Activated CD4-positive, alpha-beta T cell treated with anti-CD3 and anti-CD28 coated beads, Interleukin-2, Interleukin-4, amounts not matched to agents 100 ng/mL and 50 ng/mL, durations not matched to agents 16 hours and 8 hours (primary cell): ENCODE results near the gene GCC2.
"Not testable (repeated sequence)": the region's sequence is repeated elsewhere in the genome, so short reads cannot be mapped to it uniquely, and the experiment has no call there.

Experiments used
- DNase-seq: peaks from one replicate; pipeline ENCODE4 v3.0.0-alpha.2; 2020; ENCODE audit warnings: low spot score

GCC2 gene

DNA sequence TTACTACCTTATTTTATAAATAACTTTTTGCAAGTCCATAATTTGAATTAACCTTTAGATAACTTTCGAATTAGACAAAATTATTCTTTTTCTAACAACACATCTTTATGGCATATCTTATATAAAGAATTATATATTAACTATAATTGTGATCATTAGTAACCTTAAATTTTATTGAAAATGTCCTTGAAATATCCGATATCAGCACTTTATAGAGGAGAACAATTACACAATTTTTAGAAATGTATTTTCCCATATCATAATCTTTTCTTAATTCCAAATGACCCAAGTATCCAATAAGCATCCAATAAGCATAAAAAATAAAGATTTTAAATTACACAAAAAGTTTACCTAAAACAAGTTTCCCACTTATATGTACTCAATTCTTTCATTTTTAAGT lies 7.3 kb upstream of the GCC2 start:
- no peak for DNase-seq

DNA sequence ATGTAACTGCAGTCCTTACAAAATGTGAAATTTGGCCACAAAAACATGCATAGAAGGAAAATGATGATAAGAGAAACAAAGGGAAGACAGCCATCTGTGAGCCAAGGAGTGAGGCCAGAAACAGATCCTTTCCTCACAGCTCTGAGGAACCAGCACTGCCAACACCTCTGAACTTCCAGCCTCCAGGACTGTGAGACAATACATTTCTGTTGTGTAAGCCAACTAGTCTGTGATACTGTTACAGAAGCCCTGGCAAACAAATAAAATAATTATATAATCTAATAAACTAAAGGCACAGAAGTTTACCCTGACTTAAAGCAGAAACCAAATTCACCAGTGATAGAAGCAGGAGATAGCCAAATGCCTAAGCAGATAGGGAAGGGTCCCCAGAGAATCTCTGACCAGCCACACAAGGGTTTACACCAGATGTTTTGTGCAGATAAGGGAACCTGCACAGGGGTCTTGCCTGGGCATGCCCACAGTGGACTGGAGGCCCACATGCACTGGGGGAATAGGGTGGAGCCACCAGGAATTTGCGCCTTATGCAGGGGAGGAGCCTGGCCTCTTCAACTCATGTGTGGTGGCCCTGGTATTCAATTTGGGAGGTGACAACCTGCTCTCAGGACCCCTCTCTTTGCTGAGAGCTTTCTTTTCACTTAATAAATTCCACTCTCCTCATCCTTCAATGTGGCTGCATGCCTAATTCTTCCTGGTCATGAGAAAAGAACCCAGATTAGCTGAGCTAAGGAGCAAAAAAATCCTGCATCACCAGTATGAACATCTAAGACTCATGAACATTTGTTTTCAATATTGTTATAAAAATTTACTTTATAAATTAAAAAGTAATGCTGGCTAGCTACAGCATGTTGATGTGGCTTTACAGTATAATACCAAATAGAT lies 3.8 kb upstream of the GCC2 start:
- DNase-seq, result no peak

DNA sequence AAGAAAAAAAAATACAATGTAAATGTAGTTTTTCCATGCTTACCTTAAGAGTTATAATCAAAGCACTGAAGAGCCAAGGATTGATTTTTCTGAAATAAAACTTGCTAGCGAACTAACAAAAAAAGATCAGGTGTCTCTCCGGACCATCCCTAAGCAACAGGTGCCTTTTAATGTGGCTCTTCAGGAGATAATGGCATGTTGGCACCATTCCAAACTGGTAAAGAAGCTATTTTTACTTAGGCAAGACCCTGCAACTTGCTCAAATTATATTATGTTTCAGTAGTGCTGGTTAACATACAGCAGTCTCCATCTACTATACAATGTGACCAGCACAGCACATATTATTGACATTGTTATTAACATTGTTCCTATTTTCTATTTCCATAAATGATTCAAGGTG lies 2.3 kb upstream of the GCC2 start:
- DNase-seq, result no peak

DNA sequence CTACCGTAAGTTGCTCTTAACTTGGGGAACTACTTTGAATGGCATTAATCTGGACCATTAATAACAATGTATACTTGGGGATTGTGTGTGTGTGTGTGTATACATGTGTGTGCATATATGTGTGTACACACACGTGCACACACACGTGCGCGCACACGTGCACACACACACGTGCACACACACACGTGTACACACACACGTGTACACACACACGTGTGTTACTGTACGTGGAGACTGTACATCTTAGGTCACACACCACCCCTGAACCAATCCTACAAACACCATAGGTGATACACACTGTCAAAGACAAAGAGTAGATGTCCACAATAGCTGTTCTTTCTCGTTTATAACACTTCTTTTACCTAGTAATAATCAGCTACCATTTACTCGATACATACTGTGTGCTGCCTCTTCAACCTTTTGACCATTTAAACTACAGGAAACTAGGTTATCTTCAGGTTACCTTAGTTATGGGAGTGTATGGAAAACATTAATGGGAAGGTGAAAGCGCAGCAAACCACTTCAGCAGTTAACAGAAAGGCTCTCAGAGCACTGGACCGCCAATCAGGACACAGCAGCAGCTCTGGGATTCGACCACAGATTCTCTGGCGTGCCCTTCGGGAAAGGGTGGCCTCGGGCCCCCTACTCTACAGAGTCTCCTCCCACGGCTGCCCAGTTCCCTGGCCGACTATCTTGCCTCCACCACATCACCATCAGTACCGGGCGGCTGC lies 894 bp upstream of the GCC2 start:
- DNase-seq, result no peak

DNA sequence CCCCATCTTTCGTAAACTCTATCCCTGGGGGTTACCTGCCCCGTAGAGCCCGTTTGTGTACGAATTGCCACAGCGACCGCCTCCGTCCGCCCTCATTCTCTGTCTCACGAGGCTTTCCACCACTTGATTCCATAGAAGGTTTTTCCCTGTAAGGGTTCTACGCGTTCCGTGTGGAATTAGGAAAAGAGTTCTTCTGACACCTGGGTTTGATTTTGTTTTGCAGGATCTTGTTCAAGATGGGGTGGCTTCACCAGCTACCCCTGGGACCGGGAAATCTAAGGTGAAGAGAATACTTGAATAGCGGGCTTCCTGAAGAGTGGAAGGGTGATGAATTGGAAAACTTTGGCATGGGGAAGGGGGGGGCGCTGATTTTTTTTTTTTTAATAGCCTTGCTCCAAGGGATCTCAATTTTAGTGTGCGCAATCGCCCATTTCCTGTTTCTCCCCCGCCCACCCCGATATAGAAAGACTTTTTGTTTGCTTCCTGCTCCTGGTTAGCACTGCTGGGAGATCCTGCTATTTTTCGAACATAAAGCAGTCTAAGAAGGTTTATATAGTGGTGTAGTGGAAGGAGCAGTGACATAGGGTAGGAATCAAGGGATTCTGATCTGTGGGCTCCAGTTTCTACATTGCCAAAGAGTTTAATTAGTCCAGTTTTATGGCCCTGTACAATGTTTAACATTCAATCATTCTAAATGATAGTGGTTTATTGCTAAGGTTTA lies 564 bp downstream of the GCC2 start:
- DNase-seq, result peak; percentile 5

DNA sequence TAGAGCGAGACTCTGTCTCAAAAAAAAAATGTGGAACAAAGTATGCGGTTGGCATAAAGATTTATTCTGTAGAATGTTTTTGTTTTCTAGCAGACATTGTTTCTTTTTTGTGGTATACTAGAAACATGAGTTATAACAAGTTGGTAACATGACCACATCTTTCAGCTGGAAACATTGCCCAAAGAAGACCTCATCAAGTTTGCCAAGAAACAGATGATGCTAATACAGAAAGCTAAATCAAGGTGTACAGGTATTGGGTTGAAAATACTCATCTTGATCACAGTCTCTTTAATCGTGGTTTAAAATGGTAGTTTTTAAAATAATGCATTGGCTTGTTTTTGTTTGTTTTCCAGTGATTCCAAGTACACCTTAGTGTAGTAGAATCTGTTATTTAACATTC lies 1.9 kb downstream of the GCC2 start:
- DNase-seq, result no peak

DNA sequence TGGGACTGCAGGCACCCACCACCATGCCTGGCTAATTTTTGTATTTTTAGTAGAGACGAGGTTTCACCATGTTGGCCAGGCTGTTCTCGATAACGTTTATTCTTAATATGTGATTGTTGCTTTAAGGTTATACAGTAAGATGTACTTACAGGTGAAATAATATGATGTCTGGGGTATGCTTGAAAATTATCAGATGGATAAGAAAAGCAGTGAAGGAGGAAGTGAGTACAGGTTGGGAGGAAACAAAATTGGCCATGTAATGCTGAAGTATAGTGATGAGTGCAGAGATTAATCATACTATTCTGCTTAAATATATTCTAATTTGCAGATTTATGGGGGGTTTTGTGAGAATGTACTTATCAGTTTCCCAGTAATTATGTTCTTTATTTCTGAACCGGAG lies 3.0 kb downstream of the GCC2 start:
- no peak for DNase-seq

DNA sequence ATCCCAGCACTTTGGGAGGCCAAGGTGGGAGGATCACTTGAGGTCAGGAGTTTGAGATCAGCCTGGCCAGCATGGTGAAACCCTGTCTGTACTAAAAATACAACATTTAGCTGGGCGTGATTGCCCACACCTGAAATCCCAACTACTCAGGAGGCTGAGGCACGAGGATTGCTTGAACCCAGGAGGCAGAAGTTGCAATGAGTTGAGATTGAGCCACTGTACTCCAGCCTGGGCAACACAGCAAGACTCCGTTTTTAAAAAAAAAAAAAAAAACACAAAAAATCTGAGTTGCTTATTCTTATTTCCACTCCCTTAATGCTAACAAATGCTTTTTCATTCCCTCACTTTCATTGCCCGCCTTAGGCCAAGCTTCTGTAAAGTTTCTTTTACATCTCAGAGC lies 4.5 kb downstream of the GCC2 start:
- DNase-seq, result not testable (repeated sequence)

DNA sequence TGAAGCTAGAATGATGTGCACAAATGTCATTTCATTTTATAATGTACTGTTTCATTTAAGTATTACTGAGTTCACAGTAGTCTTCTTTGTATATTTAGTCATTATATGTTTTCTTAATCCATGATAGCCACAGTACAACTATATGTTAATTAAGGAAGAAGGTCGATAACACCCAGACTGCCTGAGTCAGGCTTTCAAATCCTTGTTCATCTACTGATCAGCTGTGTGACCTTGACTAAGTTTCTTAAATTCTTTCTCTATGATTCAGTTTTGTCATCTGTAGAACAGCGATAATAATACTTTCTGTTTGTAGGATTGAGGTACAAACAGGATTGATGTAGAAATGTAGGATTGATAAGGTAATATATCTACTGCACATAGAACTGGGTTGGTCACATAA lies 5.4 kb downstream of the GCC2 start:
- no peak for DNase-seq

DNA sequence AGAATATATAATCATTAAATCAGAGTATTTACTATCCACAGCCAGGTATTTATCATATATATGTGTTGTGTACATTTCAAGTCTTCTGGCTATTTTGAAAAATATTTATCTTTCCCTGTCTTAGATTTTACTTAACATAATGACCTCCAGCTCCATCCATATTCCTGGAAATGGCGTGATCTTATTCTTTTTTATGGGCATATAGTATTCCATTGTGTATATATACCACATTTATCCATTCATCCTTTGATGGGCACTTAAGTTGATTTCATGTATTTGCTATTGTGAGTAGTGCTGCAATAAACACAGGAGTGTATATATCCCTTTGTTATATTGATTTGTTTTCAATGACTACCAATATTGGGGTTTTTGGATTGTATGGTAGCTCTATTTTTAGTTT lies 6.6 kb downstream of the GCC2 start:
- DNase-seq, result no peak

DNA sequence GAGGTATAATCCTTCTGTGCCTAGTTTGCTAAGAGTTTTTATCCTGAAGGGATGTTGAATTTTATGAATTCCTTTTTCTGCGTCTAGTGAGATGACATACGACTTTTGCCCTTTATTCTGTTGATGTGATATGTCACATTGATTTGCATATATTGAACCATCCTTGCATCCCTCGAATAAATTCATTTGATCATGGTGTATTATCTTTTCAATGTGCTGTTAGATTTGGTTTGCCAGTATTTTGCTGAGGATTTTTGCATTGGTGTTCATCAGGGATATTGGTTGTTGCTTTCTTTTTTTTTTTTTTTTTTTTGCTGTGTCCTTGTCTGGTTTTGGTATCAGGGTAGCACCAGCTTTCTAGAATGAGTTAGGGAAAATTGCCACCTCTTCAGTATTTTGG lies 9.1 kb downstream of the GCC2 start:
- DNase-seq, result no peak

DNA sequence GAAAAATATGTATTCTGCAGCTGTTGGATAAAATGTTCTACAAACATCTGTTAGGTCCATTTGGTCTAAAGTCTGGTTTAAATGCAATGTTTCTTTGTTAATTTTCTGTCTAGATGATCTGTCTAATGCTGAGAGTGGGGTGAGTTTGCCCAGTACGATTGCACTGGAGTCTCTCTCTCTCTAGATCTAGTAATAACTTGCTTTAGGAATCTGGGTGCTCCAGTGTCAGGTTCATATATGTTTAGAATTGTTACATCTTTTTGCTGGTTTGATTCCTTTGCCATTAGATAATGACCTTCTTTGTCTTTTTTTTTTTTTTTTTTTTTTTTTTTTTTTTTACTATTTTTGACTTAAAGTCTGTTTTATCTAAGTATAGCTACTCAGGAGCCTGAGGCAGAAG lies 10.4 kb downstream of the GCC2 start:
- DNase-seq, result no peak

DNA sequence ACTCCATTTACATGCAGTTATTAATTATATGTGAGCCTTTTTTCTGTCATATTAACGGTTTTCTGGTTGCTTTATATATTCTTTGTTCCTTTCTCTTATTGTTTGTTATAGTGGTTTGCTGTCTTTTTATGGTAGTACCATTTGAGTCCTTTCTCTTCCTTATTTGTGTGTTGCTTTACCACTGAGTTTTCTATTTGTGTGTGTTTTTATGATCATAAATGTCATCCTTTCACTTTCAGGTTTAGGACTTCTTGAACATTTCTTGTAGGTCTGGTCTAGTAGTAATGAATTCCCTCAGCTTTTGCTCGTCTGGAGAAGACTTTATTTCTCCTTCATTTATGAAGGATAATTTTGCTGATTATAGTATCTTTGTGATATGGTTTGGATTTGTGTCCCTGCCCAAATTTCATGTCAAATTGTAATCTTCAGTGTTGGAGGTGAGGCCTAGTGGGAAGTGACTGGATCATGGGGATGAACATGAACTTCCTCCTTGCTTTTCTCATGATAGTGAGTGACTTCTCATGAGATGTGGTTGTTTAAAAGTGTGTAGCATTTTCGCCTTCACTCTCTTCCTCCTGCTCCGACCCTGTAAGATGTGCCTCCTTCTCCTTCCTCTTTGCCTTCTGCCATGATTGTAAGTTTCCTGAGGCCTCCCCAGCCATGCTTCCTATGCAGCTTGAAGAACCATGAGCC lies 11.5 kb downstream of the GCC2 start:
- DNase-seq, result peak; percentile 21

DNA sequence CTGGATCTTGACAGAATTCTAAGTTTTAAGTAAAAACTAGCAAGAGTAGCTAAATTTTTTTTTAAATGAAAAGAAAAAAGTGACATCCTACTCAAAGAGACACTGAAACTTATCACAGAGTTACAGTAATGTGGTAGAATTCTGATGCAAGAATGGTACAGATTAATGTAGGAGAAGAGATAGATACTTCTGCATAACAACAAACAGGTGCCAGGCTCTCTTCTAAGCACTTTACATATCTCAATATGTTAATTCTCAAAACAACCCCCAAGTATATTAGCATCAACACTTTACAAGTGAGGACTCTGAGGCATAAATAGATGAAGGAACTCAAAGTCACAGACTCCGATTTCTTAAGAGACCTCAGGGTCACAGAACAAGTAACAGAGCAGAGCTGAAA lies 28.1 kb downstream of the GCC2 start:
- DNase-seq, result no peak

DNA sequence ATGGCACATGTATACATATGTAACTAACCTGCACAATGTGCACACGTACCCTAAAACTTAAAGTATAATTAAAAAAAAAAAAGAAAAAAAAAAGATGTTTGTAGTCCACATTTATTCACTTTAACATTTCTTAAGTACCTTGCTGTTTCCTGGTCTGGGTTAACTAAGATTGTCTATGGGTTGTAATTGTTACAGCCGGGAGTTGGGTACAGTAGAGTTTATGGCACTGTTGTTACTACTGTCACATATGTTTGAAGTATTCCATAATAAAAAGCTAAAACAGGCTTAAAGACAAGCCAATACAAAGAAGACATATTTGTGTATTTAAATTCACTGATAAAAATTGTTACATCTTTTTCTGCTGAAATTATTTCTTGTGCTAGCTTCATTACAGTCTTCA lies 36.2 kb downstream of the GCC2 start:
- no peak for DNase-seq

DNA sequence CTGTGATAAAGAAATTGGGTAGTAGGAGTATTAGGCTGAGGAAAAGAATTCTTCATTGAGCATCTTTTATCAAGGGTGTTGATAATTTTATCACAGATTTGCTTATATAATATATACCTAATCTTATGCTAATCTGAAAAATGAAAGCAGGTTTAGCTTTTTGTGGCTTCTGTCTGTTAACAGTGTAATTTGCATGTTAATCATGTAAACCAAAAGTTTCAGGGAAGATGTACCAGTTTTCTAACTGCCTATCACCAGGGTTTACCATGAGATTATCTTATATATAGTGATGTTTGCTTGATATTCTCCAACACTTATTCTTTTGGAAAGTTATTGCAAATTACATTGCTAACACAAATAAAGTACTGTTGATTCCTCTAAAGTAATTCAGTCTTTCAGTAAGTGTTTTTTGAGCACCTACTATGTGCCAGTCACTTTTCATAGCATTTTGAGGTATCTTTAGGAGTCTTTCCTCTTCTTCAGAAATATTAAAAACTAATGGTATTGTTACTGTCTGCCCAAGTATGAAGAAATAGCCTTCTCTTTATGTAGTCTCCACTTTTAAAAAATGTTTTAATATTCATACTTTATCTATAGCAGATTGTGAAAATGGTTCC lies 41.6 kb downstream of the GCC2 start:
- no peak for DNase-seq

DNA sequence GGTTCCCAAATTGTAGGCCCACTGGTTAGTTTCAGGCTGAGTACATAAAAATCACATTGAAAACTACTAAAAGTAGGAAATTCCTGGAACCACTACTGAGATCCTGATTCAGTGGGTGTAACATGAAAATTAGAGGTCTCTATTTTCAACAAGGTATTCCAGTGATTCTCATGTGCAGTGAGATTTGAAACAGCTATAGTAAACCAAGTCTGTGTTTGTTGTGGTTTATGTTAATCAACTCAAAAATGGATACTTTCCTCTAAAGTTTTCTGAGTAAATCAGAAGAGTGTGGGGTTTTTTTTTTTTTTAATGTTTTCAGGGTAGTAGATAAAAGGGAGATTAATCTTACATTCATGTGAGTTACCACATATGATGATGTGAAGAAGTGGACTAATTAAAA lies 42.8 kb downstream of the GCC2 start:
- no peak for DNase-seq

DNA sequence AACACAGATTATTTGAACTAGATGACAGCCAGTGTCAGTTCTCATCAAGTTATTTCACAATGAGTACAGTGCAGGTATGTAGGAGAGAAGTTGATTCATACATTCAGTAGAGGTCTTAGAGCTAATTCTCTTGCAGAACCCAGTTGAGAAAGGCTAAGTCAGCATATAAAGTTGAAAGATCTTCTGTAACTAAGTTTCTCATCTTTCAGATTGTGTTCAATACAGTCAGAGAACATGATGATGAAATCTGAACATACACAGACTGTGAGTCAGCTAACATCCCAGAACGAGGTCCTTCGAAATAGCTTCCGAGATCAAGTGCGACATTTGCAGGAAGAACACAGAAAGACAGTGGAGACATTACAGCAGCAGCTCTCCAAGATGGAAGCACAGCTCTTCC lies 43.4 kb downstream of the GCC2 start:
- DNase-seq, result no peak

DNA sequence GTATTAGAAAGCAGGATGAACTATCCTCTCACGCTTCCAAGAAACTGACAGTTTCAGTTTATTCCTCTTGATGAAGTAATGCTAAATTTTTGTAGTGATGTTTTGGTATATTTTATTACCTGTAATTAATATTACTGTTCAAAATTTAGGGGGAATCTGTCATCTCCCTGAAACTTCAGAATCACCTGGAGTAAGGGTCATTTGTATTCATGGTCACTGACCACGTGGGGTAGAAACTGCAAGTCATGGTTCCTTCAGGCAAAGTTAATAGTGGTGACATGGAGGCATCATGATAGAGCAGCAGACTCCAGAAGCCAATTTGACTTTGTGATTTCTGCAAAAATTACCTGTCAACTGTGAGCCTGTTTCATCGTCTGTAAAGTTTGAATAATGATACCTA lies 47.2 kb downstream of the GCC2 start:
- not testable (repeated sequence) for DNase-seq

DNA sequence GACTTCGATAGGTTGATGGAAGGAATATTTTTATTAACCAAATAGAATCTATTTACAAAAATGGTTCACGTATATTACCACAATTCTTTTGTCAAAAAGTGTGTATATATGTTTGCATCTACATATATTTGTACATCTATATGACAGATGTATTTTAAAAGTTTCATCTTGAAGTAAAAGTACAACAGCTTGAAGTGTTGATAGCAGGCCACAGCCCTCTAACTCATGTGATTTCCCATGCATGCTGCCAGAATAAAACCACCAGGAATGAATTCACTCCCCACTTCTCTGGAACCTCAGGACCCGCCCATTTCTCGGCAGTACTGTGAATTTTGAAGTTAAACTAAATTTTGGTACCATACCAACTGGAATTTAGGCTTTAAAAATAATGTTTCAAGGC lies 58.6 kb downstream of the GCC2 start:
- not testable (repeated sequence) for DNase-seq

DNA sequence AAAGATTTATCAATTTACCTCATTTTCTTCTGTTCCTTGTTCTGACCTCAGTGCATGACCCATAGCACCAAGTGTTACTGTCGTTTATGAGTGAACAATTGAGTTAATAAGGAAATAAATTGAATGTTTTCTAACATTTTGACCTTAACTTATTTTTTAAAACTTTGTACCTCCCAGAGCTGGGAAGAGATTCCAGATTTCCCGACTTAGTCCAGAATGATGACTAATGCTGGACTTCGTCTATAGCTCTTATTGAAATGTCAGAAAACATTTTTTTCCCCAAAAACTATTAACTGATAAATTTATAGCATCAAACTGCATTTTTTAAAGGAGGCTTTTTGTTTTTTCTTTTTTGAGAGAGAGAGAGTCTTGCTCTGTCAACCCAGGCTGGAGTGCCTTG lies 63.4 kb downstream of the GCC2 start:
- DNase-seq, result not testable (repeated sequence)

DNA sequence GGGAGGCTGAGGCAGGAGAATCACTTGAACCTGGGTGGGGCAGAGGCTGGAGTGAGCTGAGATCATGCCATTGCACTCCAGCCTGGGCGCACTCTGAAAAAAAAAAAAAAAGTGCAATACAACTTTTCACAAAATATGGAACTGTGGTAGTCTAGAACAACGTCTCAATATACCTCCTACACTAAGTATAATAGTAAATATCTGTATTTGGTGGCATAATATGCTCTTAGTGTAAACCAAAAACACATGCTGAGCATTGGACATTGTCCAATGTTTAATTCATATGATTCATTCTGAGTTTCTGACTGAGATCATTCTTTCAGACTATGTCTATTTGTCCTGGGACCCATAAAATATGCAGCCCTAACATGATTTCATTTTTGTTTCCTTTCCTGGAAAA lies 65.5 kb downstream of the GCC2 start:
- DNase-seq, result not testable (repeated sequence)
